Liver (tissue), 3 donors: Measurements from ENCODE around the gene SETD1A.

Experiments used
- ATF3 ChIP-seq: IDR thresholded peaks from 2 replicates; pipeline ENCODE4 v1.6.1; 2016; ENCODE audit warnings: antibody characterized with exemption
- GABPA ChIP-seq, 2 donors: IDR thresholded peaks in 1 of 2; conservative IDR thresholded peaks in 1 of 2; 2 replicates each; pipeline ENCODE4 v1.6.1; 2016; ENCODE audit warnings: antibody characterized with exemption in 2 of 2, mild to moderate bottlenecking in 1 of 2, moderate library complexity in 1 of 2
- HNF4G ChIP-seq: IDR thresholded peaks from 2 replicates; pipeline ENCODE4 v1.6.1; 2016; ENCODE audit warnings: antibody characterized with exemption
- TAF1 ChIP-seq: conservative IDR thresholded peaks from 2 replicates; pipeline ENCODE4 v1.6.1; 2016; ENCODE audit warnings: antibody characterized with exemption, mild to moderate bottlenecking
- TF ChIP-seq, protein P1 (sequence below): fragments of 150-350 bp; IDR thresholded peaks from 2 replicates; pipeline ENCODE4 v1.5.1; 2017; ENCODE audit warnings: improper control_type of control experiment, low read depth, low read length; ENCODE audit not compliant: missing input control
- TF ChIP-seq, protein P2 (sequence below): IDR thresholded peaks from 2 replicates; pipeline ENCODE4 v1.6.1; 2016; ENCODE audit warnings: antibody characterized with exemption
- donor health status: healthy.
- donor health status: healthy.

DNA sequence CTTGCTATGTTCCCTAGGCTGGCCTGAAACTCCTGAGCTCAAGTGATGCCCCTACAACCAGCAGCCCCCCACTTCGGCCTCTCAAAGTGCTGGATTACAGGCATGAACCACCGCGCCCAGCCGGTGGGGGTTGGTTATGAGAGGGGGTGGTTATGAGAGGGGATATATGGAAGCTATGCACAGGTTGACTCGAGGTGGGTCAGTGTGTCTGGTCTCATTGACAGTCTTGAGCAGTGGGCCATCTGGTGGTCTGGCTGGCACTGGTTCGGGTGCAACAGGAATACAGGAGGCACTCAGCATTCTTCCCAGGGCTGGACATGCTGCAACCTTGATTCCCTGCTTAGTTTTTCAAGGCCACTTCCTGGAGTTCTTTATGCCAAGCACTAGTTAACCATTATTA lies 58.5 kb downstream of the SETD1A start:
- TF ChIP-seq, protein P1, sequence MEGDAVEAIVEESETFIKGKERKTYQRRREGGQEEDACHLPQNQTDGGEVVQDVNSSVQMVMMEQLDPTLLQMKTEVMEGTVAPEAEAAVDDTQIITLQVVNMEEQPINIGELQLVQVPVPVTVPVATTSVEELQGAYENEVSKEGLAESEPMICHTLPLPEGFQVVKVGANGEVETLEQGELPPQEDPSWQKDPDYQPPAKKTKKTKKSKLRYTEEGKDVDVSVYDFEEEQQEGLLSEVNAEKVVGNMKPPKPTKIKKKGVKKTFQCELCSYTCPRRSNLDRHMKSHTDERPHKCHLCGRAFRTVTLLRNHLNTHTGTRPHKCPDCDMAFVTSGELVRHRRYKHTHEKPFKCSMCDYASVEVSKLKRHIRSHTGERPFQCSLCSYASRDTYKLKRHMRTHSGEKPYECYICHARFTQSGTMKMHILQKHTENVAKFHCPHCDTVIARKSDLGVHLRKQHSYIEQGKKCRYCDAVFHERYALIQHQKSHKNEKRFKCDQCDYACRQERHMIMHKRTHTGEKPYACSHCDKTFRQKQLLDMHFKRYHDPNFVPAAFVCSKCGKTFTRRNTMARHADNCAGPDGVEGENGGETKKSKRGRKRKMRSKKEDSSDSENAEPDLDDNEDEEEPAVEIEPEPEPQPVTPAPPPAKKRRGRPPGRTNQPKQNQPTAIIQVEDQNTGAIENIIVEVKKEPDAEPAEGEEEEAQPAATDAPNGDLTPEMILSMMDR: no peak
- TF ChIP-seq TAF1 (no peak), GABPA (IDR thresholded peaks at IDR 0.05 in 1 of 2, conservative IDR thresholded peaks at IDR 0.05 in 1 of 2) (no peak), ATF3 (no peak), HNF4G (no peak)
- TF ChIP-seq, protein P2, sequence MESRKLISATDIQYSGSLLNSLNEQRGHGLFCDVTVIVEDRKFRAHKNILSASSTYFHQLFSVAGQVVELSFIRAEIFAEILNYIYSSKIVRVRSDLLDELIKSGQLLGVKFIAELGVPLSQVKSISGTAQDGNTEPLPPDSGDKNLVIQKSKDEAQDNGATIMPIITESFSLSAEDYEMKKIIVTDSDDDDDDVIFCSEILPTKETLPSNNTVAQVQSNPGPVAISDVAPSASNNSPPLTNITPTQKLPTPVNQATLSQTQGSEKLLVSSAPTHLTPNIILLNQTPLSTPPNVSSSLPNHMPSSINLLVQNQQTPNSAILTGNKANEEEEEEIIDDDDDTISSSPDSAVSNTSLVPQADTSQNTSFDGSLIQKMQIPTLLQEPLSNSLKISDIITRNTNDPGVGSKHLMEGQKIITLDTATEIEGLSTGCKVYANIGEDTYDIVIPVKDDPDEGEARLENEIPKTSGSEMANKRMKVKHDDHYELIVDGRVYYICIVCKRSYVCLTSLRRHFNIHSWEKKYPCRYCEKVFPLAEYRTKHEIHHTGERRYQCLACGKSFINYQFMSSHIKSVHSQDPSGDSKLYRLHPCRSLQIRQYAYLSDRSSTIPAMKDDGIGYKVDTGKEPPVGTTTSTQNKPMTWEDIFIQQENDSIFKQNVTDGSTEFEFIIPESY: no peak
